Thoracic aorta (tissue), 2 donors: Measurements from ENCODE around the gene INHA. TPM values are rescaled to one million over a fixed set of nuclear protein-coding genes. Genes with fewer than 3 reads are reported as not detected.

Experiments
- ATAC-seq: fragments of 150-250 bp; one replicate; pipeline ENCODE4 v1.8.0; 2017; ENCODE audit warnings: low read depth; ENCODE audit not compliant: insufficient number of reproducible peaks, low FRiP score
- DNase-seq: peaks from one replicate; pipeline ENCODE4 v3.0.0-alpha.2; 2020; ENCODE audit warnings: low spot score
- H3K27ac ChIP-seq, 2 donors: fragments of 200-600 bp; sonication (generic); 1 replicate in 1 of 2; 2 replicates in 1 of 2; pipeline ENCODE4 v1.5.1; 2016; ENCODE audit warnings: mild to moderate bottlenecking in 2 of 2, moderate library complexity in 2 of 2
- H3K27me3 ChIP-seq: fragments of 200-600 bp; sonication (generic); replicated peaks from 2 replicates; pipeline ENCODE4 v1.6.0; 2016; ENCODE audit warnings: mild to moderate bottlenecking; ENCODE audit not compliant: insufficient read depth
- H3K36me3 ChIP-seq: fragments of 200-600 bp; sonication (generic); one replicate; pipeline ENCODE4 v1.5.1; 2016
- H3K4me1 ChIP-seq, 2 donors: fragments of 200-600 bp; sonication (generic); 1 replicate in 1 of 2; 2 replicates in 1 of 2; pipeline versions ENCODE4 v1.5.1 to v1.6.0; 2016; ENCODE audit warnings: low read depth in 2 of 2, mild to moderate bottlenecking in 1 of 2; ENCODE audit not compliant: control insufficient read depth in 1 of 2
- H3K4me3 ChIP-seq: fragments of 200-600 bp; sonication (generic); 2 replicates; pipeline ENCODE4 v1.5.1; 2016; ENCODE audit warnings: mild to moderate bottlenecking
- H3K9me3 ChIP-seq: fragments of 200-600 bp; sonication (generic); 2 replicates; pipeline ENCODE4 v1.5.1; 2016
- CTCF ChIP-seq: fragments of 200-600 bp; sonication (generic); IDR thresholded peaks from one replicate; pipeline ENCODE4 v1.5.1; 2019; ENCODE audit warnings: antibody characterized with exemption
- total RNA-seq, 2 donors: library from RNA; depleted of rRNA; stranded (reverse); fragments of >200 nt; gene quantifications; one replicate each; pipeline versions ENCODE4 v1.1.0 to v1.2.3, GENCODE V29; 2016

INHA gene
- total RNA-seq, 2 donors from 2014 or later: 1.2 to 1.6 TPM

GRCh38 chr2:219615036-219615435 lies 42.9 kb downstream of the INHA start:
- DNase-seq: no peak
- ATAC-seq: no peak
- Histone ChIP-seq H3K9me3 (no peaks in the 10 kb centered on the region), H3K4me3 (no peak overlapping the region), H3K36me3 (peaks cover 29% of the 10 kb centered on the region), H3K27ac (no peak overlapping the region), H3K27me3 (no peaks in the 10 kb centered on the region), H3K4me1 (no peaks in the 10 kb centered on the region)
- no peak for TF ChIP-seq CTCF

GRCh38 chr2:219615894-219616293 lies 43.8 kb downstream of the INHA start:
- Histone ChIP-seq H3K9me3 (no peaks in the 10 kb centered on the region), H3K36me3 (peaks cover 24% of the 10 kb centered on the region), H3K27me3 (no peaks in the 10 kb centered on the region), H3K4me3 (no peak overlapping the region), H3K27ac (no peak overlapping the region), H3K4me1 (no peaks in the 10 kb centered on the region)
- DNase-seq (no peak), ATAC-seq (no peak)
- TF ChIP-seq CTCF: no peak

- no peaks in the 10 kb centered on the region for H3K4me1 ChIP-seq
- peaks cover 20% of the 10 kb centered on the region for H3K36me3 ChIP-seq
- H3K9me3 ChIP-seq: no peaks in the 10 kb centered on the region
- no peak for TF ChIP-seq CTCF
- DNase-seq (no peak), ATAC-seq (no peak)
- no peak overlapping the region for H3K4me3 ChIP-seq
- H3K27me3 ChIP-seq: no peaks in the 10 kb centered on the region
- H3K27ac ChIP-seq: no peak overlapping the region
These were observed 44.4 kb downstream of the INHA start for GRCh38 chr2:219616550-219616949.

GRCh38 chr2:219618733-219619122 lies 46.6 kb downstream of the INHA start:
- Histone ChIP-seq H3K4me3 (no peak overlapping the region), H3K9me3 (no peaks in the 10 kb centered on the region), H3K4me1 (no peaks in the 10 kb centered on the region), H3K36me3 (peaks cover 11% of the 10 kb centered on the region), H3K27me3 (no peaks in the 10 kb centered on the region), H3K27ac (no peak overlapping the region)
- DNase-seq (no peak), ATAC-seq (no peak)
- no peak for TF ChIP-seq CTCF

GRCh38 chr2:219619235-219619634 lies 47.1 kb downstream of the INHA start:
- ATAC-seq (no peak), DNase-seq (no peak)
- Histone ChIP-seq H3K27ac (no peak overlapping the region), H3K27me3 (no peaks in the 10 kb centered on the region), H3K9me3 (no peaks in the 10 kb centered on the region), H3K4me1 (no peaks in the 10 kb centered on the region), H3K36me3 (peaks cover 10% of the 10 kb centered on the region), H3K4me3 (no peak overlapping the region)
- TF ChIP-seq CTCF: no peak
